ENCODE measurements around the gene OR5A1. TPM values are rescaled to one million over a fixed set of nuclear protein-coding genes. Genes with fewer than 3 reads are reported as not detected.
A peak's percentile ranks its signal among the peaks of the same experiment; 100 is the strongest.

Gene OR5A1
- total RNA-seq, 1 donor from 2014 or later, result not detected

DNA sequence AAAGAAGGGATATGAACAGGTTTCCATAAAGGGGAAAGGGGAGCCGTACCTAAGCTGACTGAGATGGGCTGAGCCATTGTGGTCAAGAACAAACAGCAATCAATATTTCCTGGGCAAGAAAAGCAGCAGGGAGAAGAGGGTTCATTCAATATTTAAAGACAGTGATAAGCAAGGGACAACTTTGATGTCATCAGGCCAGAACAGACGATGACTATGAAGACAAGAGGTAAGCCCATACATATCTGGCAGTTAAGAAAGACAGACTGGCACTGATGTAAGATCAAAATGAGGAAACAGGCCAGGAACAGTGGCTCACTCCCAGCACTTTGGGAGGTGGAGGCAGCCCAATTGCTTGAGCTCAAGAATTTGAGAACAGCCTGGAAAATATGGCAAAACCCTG lies 12.4 kb upstream of the OR5A1 start:
- Mint-ChIP-seq H3K9me3 (peaks cover 2% of the 10 kb centered on the region), H3K4me3 (no peak overlapping the region), H3K4me1 (peaks cover 3% of the 10 kb centered on the region), H3K27me3 (no peaks in the 10 kb centered on the region), H3K36me3 (ENCODE audit: low read depth) (no peaks in the 10 kb centered on the region), H3K27ac (no peak overlapping the region)
- TF ChIP-seq, protein P1, sequence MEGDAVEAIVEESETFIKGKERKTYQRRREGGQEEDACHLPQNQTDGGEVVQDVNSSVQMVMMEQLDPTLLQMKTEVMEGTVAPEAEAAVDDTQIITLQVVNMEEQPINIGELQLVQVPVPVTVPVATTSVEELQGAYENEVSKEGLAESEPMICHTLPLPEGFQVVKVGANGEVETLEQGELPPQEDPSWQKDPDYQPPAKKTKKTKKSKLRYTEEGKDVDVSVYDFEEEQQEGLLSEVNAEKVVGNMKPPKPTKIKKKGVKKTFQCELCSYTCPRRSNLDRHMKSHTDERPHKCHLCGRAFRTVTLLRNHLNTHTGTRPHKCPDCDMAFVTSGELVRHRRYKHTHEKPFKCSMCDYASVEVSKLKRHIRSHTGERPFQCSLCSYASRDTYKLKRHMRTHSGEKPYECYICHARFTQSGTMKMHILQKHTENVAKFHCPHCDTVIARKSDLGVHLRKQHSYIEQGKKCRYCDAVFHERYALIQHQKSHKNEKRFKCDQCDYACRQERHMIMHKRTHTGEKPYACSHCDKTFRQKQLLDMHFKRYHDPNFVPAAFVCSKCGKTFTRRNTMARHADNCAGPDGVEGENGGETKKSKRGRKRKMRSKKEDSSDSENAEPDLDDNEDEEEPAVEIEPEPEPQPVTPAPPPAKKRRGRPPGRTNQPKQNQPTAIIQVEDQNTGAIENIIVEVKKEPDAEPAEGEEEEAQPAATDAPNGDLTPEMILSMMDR (IDR thresholded peaks at IDR 0.05), result no peak
- ChIA-PET CTCF (interaction anchor here (0.6 kb wide), 1 partner anchor 221 kb away, joined by 4 read pairs; no protein-coding TSS in a partner anchor), POLR2A (no interaction called here)
- no peak for DNase-seq
- intact Hi-C loops (cut with micrococcal nuclease), result no loop called here
- ATAC-seq (ENCODE audit: low read depth), result no peak

DNA sequence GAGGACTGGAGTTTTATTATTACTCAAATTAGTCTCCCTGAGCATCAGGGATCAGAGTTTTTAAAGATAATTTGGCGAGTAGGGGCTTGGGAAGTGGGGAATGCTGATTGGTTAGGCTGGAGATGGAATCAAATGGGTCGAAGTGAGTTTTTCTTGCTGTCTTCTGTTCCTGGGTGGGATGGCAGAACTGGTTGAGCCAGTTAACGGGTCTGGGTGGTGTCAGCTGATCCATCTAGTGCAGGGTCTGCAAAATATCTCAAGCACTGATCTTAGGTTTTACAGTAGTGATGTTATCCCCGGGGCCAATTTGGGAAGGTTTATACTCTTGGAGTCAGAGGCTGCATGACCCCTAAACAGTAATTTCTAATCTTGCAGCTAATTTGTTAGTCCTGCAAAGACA lies 11.1 kb upstream of the OR5A1 start:
- Mint-ChIP-seq H3K36me3 (ENCODE audit: low read depth) (no peaks in the 10 kb centered on the region), H3K27me3 (peaks cover 2% of the 10 kb centered on the region), H3K4me3 (no peak overlapping the region), H3K9me3 (peaks cover 2% of the 10 kb centered on the region), H3K4me1 (peaks cover 3% of the 10 kb centered on the region), H3K27ac (no peak overlapping the region)
- POLR2A ChIA-PET, result no interaction called here
- CTCF ChIA-PET, result no interaction called here
- DNase-seq (no peak), ATAC-seq (ENCODE audit: low read depth) (no peak)
- TF ChIP-seq, protein P1 (IDR thresholded peaks at IDR 0.05), result no peak
- intact Hi-C loops (cut with micrococcal nuclease), result no loop called here

DNA sequence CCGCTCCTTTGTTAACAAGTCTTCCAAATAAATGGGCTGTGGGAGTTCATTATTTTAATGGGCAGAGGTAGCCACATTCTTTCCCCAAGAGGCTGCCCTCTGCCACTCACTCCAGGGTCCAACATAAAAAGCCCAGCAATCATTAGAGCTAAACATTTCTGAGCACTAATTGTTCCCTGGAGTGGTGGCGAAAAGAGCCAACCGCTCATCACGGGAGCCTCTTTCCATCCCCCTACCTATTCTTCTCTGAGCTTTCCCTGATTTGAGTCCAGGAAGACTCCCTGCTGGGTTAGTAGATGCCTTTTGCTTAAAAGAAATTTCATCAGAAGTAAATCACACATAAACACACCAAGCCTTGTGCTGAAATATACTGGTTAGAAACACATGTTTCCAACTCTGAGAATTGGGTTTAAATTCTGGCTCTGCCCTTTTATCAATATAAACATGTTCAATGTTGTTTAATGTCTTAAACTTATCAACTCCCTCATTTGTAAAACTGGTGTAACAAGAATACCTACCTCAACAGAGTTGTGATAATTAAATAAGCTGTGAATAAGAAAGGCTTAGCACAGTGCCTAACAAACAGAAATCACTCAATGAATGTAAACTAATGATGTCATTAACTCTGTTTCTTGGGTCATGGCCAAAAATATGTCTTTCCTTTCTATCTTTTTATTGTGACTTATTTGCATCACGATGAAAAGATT lies 9.8 kb upstream of the OR5A1 start, which contains the start of gene OR5A2:
TSS of gene OR5A2 (minus strand) at position 53 of the 707 bp plus-strand sequence. CDS start 3,460 bp downstream, outside the sequence.
- Mint-ChIP-seq H3K9me3 (no peaks in the 10 kb centered on the region), H3K4me3 (no peak within 1 kb of the TSS), H3K4me1 (peaks cover 3% of the 10 kb centered on the region), H3K27me3 (peaks cover 2% of the 10 kb centered on the region), H3K27ac (no peak within 1 kb of the TSS), H3K36me3 (ENCODE audit: low read depth) (no peaks in the 10 kb centered on the region)
- POLR2A ChIA-PET, result no interaction called here
- CTCF ChIA-PET, result interaction anchor here (1.0 to 1.3 kb wide), 2 partner anchors 162 to 255 kb away, joined by 3 to 6 read pairs; partner anchors contain the start of gene DTX4
- TF ChIP-seq, protein P1 (IDR thresholded peaks at IDR 0.05), result no peak
- no peak for DNase-seq
- ATAC-seq (ENCODE audit: low read depth), result no peak
- intact Hi-C loops (cut with micrococcal nuclease), result no loop called here

DNA sequence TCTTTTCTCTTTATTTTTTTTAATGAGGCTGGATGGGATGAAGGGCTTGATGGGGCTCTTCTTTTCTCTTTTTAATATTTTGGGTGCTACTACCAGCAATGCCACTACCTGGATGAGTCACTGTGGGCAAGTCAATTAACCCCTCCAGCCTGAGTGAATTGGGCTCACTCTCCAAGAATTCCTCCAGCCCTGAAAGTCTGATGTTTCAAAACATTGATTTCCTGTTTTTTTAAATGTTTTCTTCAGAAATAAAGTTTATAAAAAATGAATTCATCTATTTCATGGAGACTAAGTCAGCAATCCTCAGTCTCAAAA lies 9.2 kb upstream of the OR5A1 start:
- DNase-seq, result no peak
- H3K27me3 Mint-ChIP-seq, result peaks cover 4% of the 10 kb centered on the region
- intact Hi-C loops (cut with micrococcal nuclease), result no loop called here
- no peak overlapping the region for H3K4me3 Mint-ChIP-seq
- no peaks in the 10 kb centered on the region for H3K36me3 Mint-ChIP-seq (ENCODE audit: low read depth)
- CTCF ChIA-PET, result interaction anchor here (1.0 kb wide), 1 partner anchor 163 kb away, joined by 3 read pairs; no protein-coding TSS in a partner anchor
- H3K27ac Mint-ChIP-seq, result no peak overlapping the region
- H3K4me1 Mint-ChIP-seq, result peaks cover 3% of the 10 kb centered on the region
- POLR2A ChIA-PET, result no interaction called here
- no peak for ATAC-seq (ENCODE audit: low read depth)
- H3K9me3 Mint-ChIP-seq, result no peaks in the 10 kb centered on the region
- TF ChIP-seq, protein P1 (IDR thresholded peaks at IDR 0.05), result no peak

DNA sequence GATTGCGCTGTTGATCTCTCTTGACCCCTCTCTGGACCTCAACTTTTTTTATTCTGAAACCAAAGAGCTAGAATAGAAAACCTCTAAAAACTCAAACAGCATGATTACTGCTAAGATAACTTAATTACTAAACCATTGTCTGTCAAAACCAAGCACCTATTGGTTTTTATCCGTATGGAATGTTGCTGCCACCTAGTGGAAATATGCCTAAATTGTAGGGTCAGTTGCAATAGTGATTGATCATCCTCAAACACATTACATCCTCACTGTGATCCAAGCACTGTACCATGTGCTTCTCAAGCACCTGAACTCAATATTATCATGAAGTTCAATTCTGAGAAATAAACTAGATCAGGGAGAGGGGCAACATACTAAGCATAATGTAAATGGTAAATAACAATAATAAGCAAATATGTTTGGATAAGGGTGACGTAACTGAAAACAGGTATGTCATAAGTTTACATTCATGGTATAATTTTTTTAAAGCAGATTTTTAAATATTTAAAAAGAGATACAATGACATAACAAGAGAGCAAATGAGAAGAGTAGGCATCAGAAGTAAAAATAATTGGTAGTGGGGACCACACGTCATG lies 6.2 kb upstream of the OR5A1 start:
- Mint-ChIP-seq H3K9me3 (no peaks in the 10 kb centered on the region), H3K27me3 (peaks cover 9% of the 10 kb centered on the region), H3K4me3 (no peak overlapping the region), H3K36me3 (ENCODE audit: low read depth) (no peaks in the 10 kb centered on the region), H3K27ac (no peak overlapping the region), H3K4me1 (no peaks in the 10 kb centered on the region)
- intact Hi-C loops (cut with micrococcal nuclease), result loop anchor here (1.0 to 10.0 kb wide), 8 partner anchors 146 to 775 kb away; no protein-coding TSS in a partner anchor
- ChIA-PET POLR2A (interaction anchor here (0.6 to 2.3 kb wide), 3 partner anchors 107 to 259 kb away, joined by 3 to 10 read pairs (median 3); partner anchors contain the start of gene DTX4), CTCF (interaction anchor here (0.6 to 5.2 kb wide), 20 partner anchors 49 to 471 kb away, joined by 3 to 91 read pairs (median 4); partner anchors contain the start of genes DTX4 and MPEG1)
- TF ChIP-seq, protein P1 (IDR thresholded peaks at IDR 0.05), result peak; percentile 50
- peak; percentile 87 for ATAC-seq (ENCODE audit: low read depth)
- DNase-seq, result no peak
